SH-SY5Y (cell line): ENCODE measurements around the gene FGF1.

ENCODE experiments used
- GATA2 ChIP-seq: IDR thresholded peaks from 2 replicates; pipeline ENCODE4 v1.6.1; 2011; ENCODE audit warnings: mild to moderate bottlenecking, low read depth, low read length
- GATA3 ChIP-seq: IDR thresholded peaks from 2 replicates; pipeline ENCODE4 v1.6.1; 2011; ENCODE audit warnings: low read depth, mild to moderate bottlenecking, low read length, moderate library complexity

GRCh38 chr5:142719836-142720370 lies 34.0 kb upstream of the FGF1 start:
- TF ChIP-seq GATA2 = no peak
- TF ChIP-seq GATA3 = no peak
